Effector CD4-positive, alpha-beta T cell (primary cell): ENCODE measurements around the gene APOE.

ENCODE experiments used
- DNase-seq: peaks from one replicate; pipeline ENCODE4 v3.0.0-alpha.2; 2020

The APOE gene

GRCh38 chr19:44954649-44955504, 49.3 kb downstream of the APOE start, which contains the start of gene CLPTM1:
Gene CLPTM1 (plus strand): TSS chr19:44955380. CDS start chr19:44955396, 16 bp downstream.
- DNase-seq: peak; percentile 96

DNA sequence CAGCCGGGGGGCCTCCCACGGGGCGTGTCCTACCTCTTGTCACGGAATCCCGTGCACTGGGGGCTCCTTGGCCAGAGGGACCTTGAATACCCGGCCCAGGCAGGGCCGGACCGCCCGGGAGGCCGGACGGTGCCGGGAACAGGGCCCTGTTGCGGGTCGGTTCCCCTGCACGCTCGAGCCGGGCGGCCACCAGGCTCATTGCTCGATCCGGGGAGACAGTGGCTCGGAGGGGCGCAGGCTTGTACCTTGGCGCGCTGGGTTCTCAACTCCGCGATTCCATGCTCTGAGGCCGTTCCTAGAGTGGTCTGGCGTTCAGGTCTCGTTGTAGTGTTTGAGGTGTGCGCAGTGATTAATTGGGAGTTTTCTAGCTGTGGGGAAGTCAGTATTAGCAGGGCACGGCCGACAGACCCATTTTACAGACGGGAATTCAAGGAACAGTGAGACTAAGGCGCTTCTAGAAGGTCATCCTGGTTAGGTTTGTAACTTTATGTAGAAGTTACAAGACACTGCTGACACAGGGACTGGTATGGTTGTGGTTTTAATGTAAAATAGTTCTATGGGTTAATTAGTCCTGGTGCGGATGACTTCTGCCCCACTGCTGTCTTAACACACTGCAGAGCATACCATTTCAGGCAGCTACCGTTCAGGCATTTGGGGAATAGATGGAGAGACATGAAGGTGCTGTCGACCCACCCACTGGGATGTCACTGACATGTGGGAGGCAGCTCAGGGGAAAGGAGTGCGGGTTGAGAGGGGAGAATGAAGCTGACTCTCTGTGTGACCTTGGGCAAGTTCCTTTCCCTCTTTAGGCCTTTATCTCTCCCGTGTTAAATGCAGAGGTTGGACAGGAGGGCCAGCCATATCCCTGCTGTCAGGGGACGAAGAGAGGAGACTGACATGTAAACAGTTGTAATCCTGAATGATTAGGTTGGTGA, 50.2 kb downstream of the APOE start:
- no peak for DNase-seq

DNA sequence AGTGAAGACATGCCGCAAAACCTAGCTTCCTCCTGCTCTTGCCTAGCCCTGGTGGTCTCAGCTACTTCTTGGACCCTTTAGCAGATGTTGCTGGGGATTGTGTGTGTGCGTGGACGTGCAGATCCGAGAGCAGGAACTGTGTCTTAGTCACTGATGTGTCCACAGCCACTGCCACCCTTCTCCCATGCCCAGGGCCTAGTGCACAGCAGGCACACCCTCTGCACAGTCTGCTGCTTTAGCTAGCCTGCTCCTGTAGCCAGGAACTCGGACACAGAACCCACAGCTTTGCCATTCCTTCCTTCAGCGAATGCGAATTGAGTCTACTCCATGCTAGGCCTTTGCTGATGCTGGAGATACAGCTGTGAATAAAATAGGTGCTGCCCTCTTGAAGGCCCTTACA, 51.9 kb downstream of the APOE start:
- DNase-seq: no peak

GRCh38 chr19:44958090-44958489, 52.5 kb downstream of the APOE start:
- no peak for DNase-seq
